ENCODE measurements around the gene TNFRSF9. TPM values are rescaled to one million over a fixed set of nuclear protein-coding genes. Genes with fewer than 3 reads are reported as not detected.
"Not testable (repeated sequence)": the region's sequence is repeated elsewhere in the genome, so short reads cannot be mapped to it uniquely, and the experiment has no call there.

Gene TNFRSF9
- polyA plus RNA-seq, 1 donor (not counting 4 experiments of a cell fraction or from before 2014, with no cell fraction given), result not detected

GRCh38 chr1:7919880-7920279, 20.8 kb downstream of the TNFRSF9 start:
- H3K9me1 ChIP-seq (ENCODE audit: control insufficient read depth, extremely low read depth, insufficient read depth, low read length), result no peaks in the 10 kb centered on the region
- H3K36me3 ChIP-seq (ENCODE audit: control insufficient read depth in 2 of 2, extremely low read depth in 1 of 2, insufficient read depth in 2 of 2, low read length in 2 of 2), result no peaks in the 10 kb centered on the region
- H3K27me3 ChIP-seq (ENCODE audit: control insufficient read depth, extremely low read depth, insufficient read depth, low read length), result no peaks in the 10 kb centered on the region
- H3K79me2 ChIP-seq (ENCODE audit: control insufficient read depth, insufficient read depth, low read length), result no peaks in the 10 kb centered on the region
- TF ChIP-seq CTCF (optimal IDR thresholded peaks at IDR 0.05 in 1 of 3, IDR thresholded peaks at IDR 0.05 in 1 of 3, conservative IDR thresholded peaks at IDR 0.05 in 1 of 3; ENCODE audit: extremely low read depth in 1 of 3, insufficient read depth in 2 of 3, low read length in 3 of 3) (no peak), EZH2 (IDR thresholded peaks at IDR 0.05; ENCODE audit: low read length) (no peak)
- no peaks in the 10 kb centered on the region for H4K20me1 ChIP-seq (ENCODE audit: control insufficient read depth, extremely low read depth, insufficient read depth, low read length)
- H3K9ac ChIP-seq (ENCODE audit: control insufficient read depth, extremely low read depth, insufficient read depth, low read length), result no peak overlapping the region
- H3K4me3 ChIP-seq (ENCODE audit: control insufficient read depth in 2 of 3, extremely low read depth in 1 of 3, insufficient read depth in 2 of 3, low read depth in 1 of 3, low read length in 3 of 3), result no peak overlapping the region
- H3K4me1 ChIP-seq (ENCODE audit: control insufficient read depth, extremely low read depth, insufficient read depth, low read length), result no peaks in the 10 kb centered on the region
- FAIRE-seq, result no peak
- no peak overlapping the region for H2AFZ ChIP-seq (ENCODE audit: control insufficient read depth, low read length)
- dilution Hi-C loops (cut with MboI; ENCODE audit: extremely low pct_ligation_motif_present, low sequenced_read_pairs), result no loop called here
- no peak for DNase-seq (ENCODE audit: low read depth, low spot score)
- H3K27ac ChIP-seq (ENCODE audit: control insufficient read depth, insufficient read depth, low read length), result no peak overlapping the region
- no peak overlapping the region for H3K4me2 ChIP-seq (ENCODE audit: control insufficient read depth, extremely low read depth, insufficient read depth, low read depth, low read length)
- H3K9me3 ChIP-seq (ENCODE audit: control insufficient read depth, low read depth, low read length), result no peaks in the 10 kb centered on the region

- FAIRE-seq; H3K9me1 ChIP-seq (ENCODE audit: control insufficient read depth, extremely low read depth, insufficient read depth, low read length); dilution Hi-C loops (cut with MboI; ENCODE audit: extremely low pct_ligation_motif_present, low sequenced_read_pairs); H3K27me3 ChIP-seq (ENCODE audit: control insufficient read depth, extremely low read depth, insufficient read depth, low read length); H3K4me2 ChIP-seq (ENCODE audit: control insufficient read depth, extremely low read depth, insufficient read depth, low read depth, low read length); H3K27ac ChIP-seq (ENCODE audit: control insufficient read depth, insufficient read depth, low read length); H3K4me3 ChIP-seq (ENCODE audit: control insufficient read depth in 2 of 3, extremely low read depth in 1 of 3, insufficient read depth in 2 of 3, low read depth in 1 of 3, low read length in 3 of 3); DNase-seq (ENCODE audit: low read depth, low spot score); H3K36me3 ChIP-seq (ENCODE audit: control insufficient read depth in 2 of 2, extremely low read depth in 1 of 2, insufficient read depth in 2 of 2, low read length in 2 of 2); H3K79me2 ChIP-seq (ENCODE audit: control insufficient read depth, insufficient read depth, low read length); H3K9me3 ChIP-seq (ENCODE audit: control insufficient read depth, low read depth, low read length); H2AFZ ChIP-seq (ENCODE audit: control insufficient read depth, low read length); H3K4me1 ChIP-seq (ENCODE audit: control insufficient read depth, extremely low read depth, insufficient read depth, low read length); H3K9ac ChIP-seq (ENCODE audit: control insufficient read depth, extremely low read depth, insufficient read depth, low read length); H4K20me1 ChIP-seq (ENCODE audit: control insufficient read depth, extremely low read depth, insufficient read depth, low read length): not testable (repeated sequence)
Observed at GRCh38 chr1:7917971-7918370, 22.7 kb downstream of the TNFRSF9 start.

- Histone ChIP-seq H3K4me1 (ENCODE audit: control insufficient read depth, extremely low read depth, insufficient read depth, low read length) (peaks cover 3% of the 10 kb centered on the region), H4K20me1 (ENCODE audit: control insufficient read depth, extremely low read depth, insufficient read depth, low read length) (no peaks in the 10 kb centered on the region), H3K9me3 (ENCODE audit: control insufficient read depth, low read depth, low read length) (no peaks in the 10 kb centered on the region), H3K27ac (ENCODE audit: control insufficient read depth, insufficient read depth, low read length) (no peak overlapping the region), H3K36me3 (ENCODE audit: control insufficient read depth in 2 of 2, extremely low read depth in 1 of 2, insufficient read depth in 2 of 2, low read length in 2 of 2) (no peaks in the 10 kb centered on the region), H3K79me2 (ENCODE audit: control insufficient read depth, insufficient read depth, low read length) (no peaks in the 10 kb centered on the region), H3K27me3 (ENCODE audit: control insufficient read depth, extremely low read depth, insufficient read depth, low read length) (no peaks in the 10 kb centered on the region), H3K4me3 (ENCODE audit: control insufficient read depth in 2 of 3, extremely low read depth in 1 of 3, insufficient read depth in 2 of 3, low read depth in 1 of 3, low read length in 3 of 3) (no peak overlapping the region), H3K9ac (ENCODE audit: control insufficient read depth, extremely low read depth, insufficient read depth, low read length) (no peak overlapping the region), H3K9me1 (ENCODE audit: control insufficient read depth, extremely low read depth, insufficient read depth, low read length) (no peaks in the 10 kb centered on the region), H2AFZ (ENCODE audit: control insufficient read depth, low read length) (no peak overlapping the region), H3K4me2 (ENCODE audit: control insufficient read depth, extremely low read depth, insufficient read depth, low read depth, low read length) (no peak overlapping the region)
- dilution Hi-C loops (cut with MboI; ENCODE audit: extremely low pct_ligation_motif_present, low sequenced_read_pairs), result no loop called here
- TF ChIP-seq CTCF (optimal IDR thresholded peaks at IDR 0.05 in 1 of 3, IDR thresholded peaks at IDR 0.05 in 1 of 3, conservative IDR thresholded peaks at IDR 0.05 in 1 of 3; ENCODE audit: extremely low read depth in 1 of 3, insufficient read depth in 2 of 3, low read length in 3 of 3) (no peak), EZH2 (IDR thresholded peaks at IDR 0.05; ENCODE audit: low read length) (no peak)
- DNase-seq (ENCODE audit: low read depth, low spot score) (no peak), FAIRE-seq (no peak)
Observed at GRCh38 chr1:7916501-7916830, 24.2 kb downstream of the TNFRSF9 start.

All from keratinocyte (primary cell).